H1 (cell line): ENCODE measurements around the gene CIAO2B. TPM values are rescaled to one million over a fixed set of nuclear protein-coding genes. Genes with fewer than 3 reads are reported as not detected.

Experiments
- CTCF ChIA-PET: fragments of 300-600 bp; sonication (Branson Sonifier 250); formaldehyde crosslinking; loops from one replicate; lab custom pipeline; 2021; ENCODE audit not compliant: partially characterized antibody; lab: Charles Lee
- POLR2A ChIA-PET: fragments of 300-600 bp; sonication (Branson Sonifier 250); formaldehyde crosslinking; loops from one replicate; lab custom pipeline; 2021; ENCODE audit warnings: inconsistent platforms; ENCODE audit not compliant: partially characterized antibody; lab: Charles Lee
- DNase-seq, 2 experiments: peaks; one replicate each; pipeline versions ENCODE4 v3.0.0 to v3.0.0-alpha.2; 2010 to 2022; ENCODE audit warnings: low spot score in 2 of 2, low read depth in 1 of 2, mixed read lengths in 1 of 2
- FAIRE-seq: peaks from 2 replicates; lab custom pipeline; 2011; peaks lifted over from hg19 to GRCh38; lab: Jason Lieb, UNC
- H2AFZ ChIP-seq: 2 replicates; pipeline ENCODE4 v1.8.1; 2012; ENCODE audit warnings: low read length, inconsistent platforms
- H2AK5ac ChIP-seq: 2 replicates; pipeline ENCODE4 v1.6.1; 2013; ENCODE audit warnings: low read depth, low read length
- H2BK120ac ChIP-seq: replicated peaks from 2 replicates; pipeline ENCODE3; 2013; ENCODE audit warnings: low read depth, low read length, inconsistent platforms
- H2BK12ac ChIP-seq: 2 replicates; pipeline ENCODE4 v1.6.1; 2013; ENCODE audit warnings: low read depth, low read length
- H2BK15ac ChIP-seq: 2 replicates; pipeline ENCODE4 v1.6.1; 2013; ENCODE audit warnings: low read length
- H2BK20ac ChIP-seq: 2 replicates; pipeline ENCODE4 v1.6.1; 2013; ENCODE audit warnings: low read length
- H2BK5ac ChIP-seq: 2 replicates; pipeline ENCODE4 v1.6.1; 2013; ENCODE audit warnings: low read depth, low read length
- H3K14ac ChIP-seq: 2 replicates; pipeline ENCODE4 v1.6.1; 2013; ENCODE audit warnings: inconsistent platforms; ENCODE audit not compliant: insufficient read length
- H3K18ac ChIP-seq: 2 replicates; pipeline ENCODE4 v1.6.1; 2013; ENCODE audit warnings: low read length; ENCODE audit errors: extremely low read depth
- H3K23ac ChIP-seq: 2 replicates; pipeline ENCODE4 v1.6.1; 2013; ENCODE audit warnings: inconsistent platforms; ENCODE audit not compliant: insufficient read length
- H3K23me2 ChIP-seq: 2 replicates; pipeline ENCODE4 v1.6.1; 2013; ENCODE audit warnings: low read depth, low read length
- H3K27ac ChIP-seq: 2 replicates; pipeline ENCODE4 v1.6.1; 2011; ENCODE audit warnings: low read depth, low read length, inconsistent platforms
- H3K27me3 ChIP-seq, 4 experiments: replicated peaks in 1 of 4; 1 replicate in 1 of 4; 2 replicates in 3 of 4; pipeline versions ENCODE4 v1.6.1 to v1.8.1; 2011 to 2013; ENCODE audit warnings: low read length in 3 of 4, mild to moderate bottlenecking in 3 of 4, inconsistent platforms in 2 of 4, mixed read lengths in 2 of 4, moderate library complexity in 1 of 4; ENCODE audit not compliant: control insufficient read depth in 3 of 4, insufficient read depth in 3 of 4; ENCODE audit errors: extremely low read depth in 1 of 4
- H3K36me3 ChIP-seq, 4 experiments: 2 replicates each; pipeline versions ENCODE4 v1.6.1 to v1.8.1; 2011 to 2013; ENCODE audit warnings: mild to moderate bottlenecking in 4 of 4, low read length in 3 of 4, moderate library complexity in 2 of 4, control low read depth in 1 of 4, inconsistent platforms in 1 of 4; ENCODE audit not compliant: insufficient read depth in 4 of 4, control insufficient read depth in 2 of 4
- H3K4ac ChIP-seq: replicated peaks from 2 replicates; pipeline ENCODE3; 2013; ENCODE audit warnings: low read length, low read depth, mixed read lengths, inconsistent platforms; ENCODE audit not compliant: insufficient read length
- H3K4me1 ChIP-seq, 4 experiments: replicated peaks in 1 of 4; 1 replicate in 1 of 4; 2 replicates in 3 of 4; pipeline versions ENCODE4 v1.6.1 to v1.8.1; 2011 to 2013; ENCODE audit warnings: low read length in 3 of 4, inconsistent platforms in 2 of 4, mixed read lengths in 1 of 4; ENCODE audit not compliant: insufficient read depth in 4 of 4, control insufficient read depth in 3 of 4
- H3K4me2 ChIP-seq, 2 experiments: 2 replicates each; pipeline versions ENCODE4 v1.6.1 to v1.8.1; 2011 to 2013; ENCODE audit warnings: low read depth in 2 of 2, low read length in 2 of 2, control low read depth in 1 of 2, inconsistent platforms in 1 of 2, mild to moderate bottlenecking in 1 of 2; ENCODE audit not compliant: insufficient read depth in 1 of 2
- H3K4me3 ChIP-seq, 4 experiments: fragments of 200-600, 300-600 bp in 1 of 4; sonication (generic), shearing (Covaris generic), sonication (Bioruptor Twin) in 1 of 4; 2 replicates each; pipeline versions ENCODE4 v1.5.1 to v1.8.1; 2011 to 2016; ENCODE audit warnings: low read length in 4 of 4, low read depth in 3 of 4, control low read depth in 2 of 4, inconsistent platforms in 2 of 4, mild to moderate bottlenecking in 2 of 4, mixed read lengths in 1 of 4, moderate library complexity in 1 of 4; ENCODE audit not compliant: insufficient read depth in 2 of 4; ENCODE audit errors: extremely low read depth in 1 of 4
- H3K56ac ChIP-seq: replicated peaks from 2 replicates; pipeline ENCODE3; 2013; ENCODE audit warnings: low read depth, mild to moderate bottlenecking, mixed read lengths, low read length, inconsistent platforms; ENCODE audit not compliant: insufficient read length
- H3K79me1 ChIP-seq: 2 replicates; pipeline ENCODE4 v1.6.1; 2013; ENCODE audit warnings: low read depth, low read length, control low read depth
- H3K79me2 ChIP-seq, 2 experiments: 2 replicates each; pipeline versions ENCODE4 v1.6.1 to v1.8.1; 2012 to 2013; ENCODE audit warnings: low read length in 2 of 2, mild to moderate bottlenecking in 2 of 2, inconsistent platforms in 1 of 2; ENCODE audit not compliant: insufficient read depth in 2 of 2, control insufficient read depth in 1 of 2
- H3K9ac ChIP-seq, 4 experiments: replicated peaks in 1 of 4; 1 replicate in 1 of 4; 2 replicates in 3 of 4; pipeline versions ENCODE4 v1.6.1 to v1.8.1; 2011 to 2013; ENCODE audit warnings: low read depth in 3 of 4, low read length in 3 of 4, control low read depth in 2 of 4, mild to moderate bottlenecking in 2 of 4, moderate library complexity in 2 of 4, inconsistent platforms in 1 of 4; ENCODE audit errors: extremely low read depth in 1 of 4
- H3K9me3 ChIP-seq, 2 experiments: 2 replicates each; pipeline versions ENCODE4 v1.6.1 to v1.8.1; 2012 to 2013; ENCODE audit warnings: mild to moderate bottlenecking in 2 of 2, moderate library complexity in 2 of 2, control low read depth in 1 of 2, inconsistent platforms in 1 of 2, low read depth in 1 of 2, low read length in 1 of 2, mixed read lengths in 1 of 2; ENCODE audit not compliant: insufficient read depth in 2 of 2
- H4K20me1 ChIP-seq, 2 experiments: replicated peaks in 1 of 2; 2 replicates each; pipeline versions ENCODE3 to v1.8.1; 2011 to 2013; ENCODE audit warnings: inconsistent platforms in 2 of 2, low read length in 2 of 2, mild to moderate bottlenecking in 1 of 2; ENCODE audit not compliant: insufficient read depth in 2 of 2, control insufficient read depth in 1 of 2
- H4K5ac ChIP-seq: 2 replicates; pipeline ENCODE4 v1.6.1; 2013; ENCODE audit warnings: low read length, low read depth, mixed read lengths, inconsistent platforms; ENCODE audit not compliant: insufficient read length
- H4K8ac ChIP-seq: 2 replicates; pipeline ENCODE4 v1.8.0; 2013; ENCODE audit warnings: mild to moderate bottlenecking, moderate library complexity, low read length, inconsistent platforms; ENCODE audit not compliant: insufficient read depth; ENCODE audit errors: extremely low read depth
- H4K91ac ChIP-seq: replicated peaks from 2 replicates; pipeline ENCODE3; 2013; ENCODE audit warnings: low read length, mixed read lengths, inconsistent platforms; ENCODE audit not compliant: insufficient read length
- BACH1 ChIP-seq: IDR thresholded peaks from 2 replicates; pipeline ENCODE4 v1.6.1; 2012; ENCODE audit warnings: low read length, improper control_type of control experiment
- CBX5 ChIP-seq: fragments of 300-800, 300-1000 bp; sonication (generic); IDR thresholded peaks from 2 replicates; pipeline ENCODE4 v1.7.1; 2016; ENCODE audit warnings: antibody characterized with exemption, low read length, low read depth
- CBX8 ChIP-seq: fragments of 300-800, 300-1000 bp; sonication (generic); IDR thresholded peaks from 2 replicates; pipeline ENCODE4 v1.7.1; 2016; ENCODE audit warnings: low read depth, low read length, borderline replicate concordance
- EGR1 ChIP-seq: IDR thresholded peaks from 2 replicates; pipeline ENCODE4 v1.6.1; 2011; ENCODE audit warnings: low read depth, low read length, borderline replicate concordance
- KDM5A ChIP-seq: fragments of 200-600 bp; IDR thresholded peaks from 2 replicates; pipeline ENCODE4 v1.7.1; 2012; ENCODE audit warnings: mild to moderate bottlenecking, low read length, inconsistent platforms, mixed read lengths
- NANOG ChIP-seq: IDR thresholded peaks from 2 replicates; pipeline ENCODE4 v1.6.1; 2011; ENCODE audit warnings: low read length, low read depth, mild to moderate bottlenecking, inconsistent platforms; ENCODE audit not compliant: insufficient read depth, poor library complexity, severe bottlenecking
- NRF1 ChIP-seq: IDR thresholded peaks from 2 replicates; pipeline ENCODE4 v1.6.1; 2011; ENCODE audit warnings: mild to moderate bottlenecking, low read depth, low read length, improper control_type of control experiment
- PHF8 ChIP-seq: fragments of 200-600 bp; sonication (generic); conservative IDR thresholded peaks from 2 replicates; pipeline ENCODE4 v1.7.1; 2012; ENCODE audit warnings: low read depth, mild to moderate bottlenecking, inconsistent platforms, low read length, moderate library complexity
- POLR2AphosphoS5 ChIP-seq: IDR thresholded peaks from 2 replicates; pipeline ENCODE4 v1.6.1; 2011; ENCODE audit warnings: low read depth, low read length
- RBBP5 ChIP-seq: IDR thresholded peaks from 2 replicates; pipeline ENCODE4 v1.7.1; 2012; ENCODE audit warnings: low read depth, mild to moderate bottlenecking, inconsistent platforms, low read length, moderate library complexity, borderline replicate concordance
- WGBS, 2 experiments: shearing (Covaris generic) in 1 of 2; methylation state at CpG; one replicate each; pipeline versions ENCODE4 v1.1.6 to v1.1.7; 2013 to 2015; ENCODE audit warnings: low lambda C conversion rate in 2 of 2, mixed read lengths in 2 of 2, inconsistent platforms in 1 of 2, low coverage in 1 of 2, missing lambda C conversion rate in 1 of 2; ENCODE audit not compliant: insufficient replicate concordance in 2 of 2, insufficient coverage in 1 of 2, insufficient read length in 1 of 2; ENCODE audit errors: extremely low coverage in 1 of 2, missing lambda C conversion rate in 1 of 2; 5-methylcytosine and 5-hydroxymethylcytosine counted together
- polyA plus RNA-seq, 7 experiments: library from polyadenylated mRNA; depleted of rRNA in 3 of 7; stranded (reverse) in 5 of 7; unstranded in 2 of 7; fragments of >200 nt in 5 of 7; fragments of 200-250 nt in 2 of 7; gene quantifications; 1 replicate in 5 of 7; 2 replicates in 1 of 7; 4 replicates in 1 of 7; pipeline versions ENCODE4 v1.2.1 to v1.2.3, GENCODE V29; 2011 to 2013; ENCODE audit warnings: missing spikeins in 2 of 7, mixed read lengths in 2 of 7
- total RNA-seq: library from RNA; stranded (reverse); fragmentation: NEBNext Ultra II Directional; extraction: Animal tissue kit (Norgen Biotek cat#: 25700); gene quantifications from 2 replicates; pipeline ENCODE4 v1.2.1, GENCODE V29; 2021
- TF ChIP-seq, protein P1 (sequence below), 3 experiments: IDR thresholded peaks; 1 replicate in 2 of 3; 2 replicates in 1 of 3; pipeline versions ENCODE4 v1.5.1 to v1.6.1; 2011; ENCODE audit warnings: low read length in 3 of 3, mild to moderate bottlenecking in 3 of 3, inconsistent platforms in 2 of 3, low read depth in 1 of 3, moderate library complexity in 1 of 3; ENCODE audit not compliant: insufficient read depth in 1 of 3; ENCODE audit errors: control extremely low read depth in 1 of 3

CIAO2B gene
- total and polyA plus RNA-seq, 2 of the 8 experiments (the other 6 are each of a cell fraction or from before 2014, with no cell fraction given) = 65.6 to 248 TPM

DNA sequence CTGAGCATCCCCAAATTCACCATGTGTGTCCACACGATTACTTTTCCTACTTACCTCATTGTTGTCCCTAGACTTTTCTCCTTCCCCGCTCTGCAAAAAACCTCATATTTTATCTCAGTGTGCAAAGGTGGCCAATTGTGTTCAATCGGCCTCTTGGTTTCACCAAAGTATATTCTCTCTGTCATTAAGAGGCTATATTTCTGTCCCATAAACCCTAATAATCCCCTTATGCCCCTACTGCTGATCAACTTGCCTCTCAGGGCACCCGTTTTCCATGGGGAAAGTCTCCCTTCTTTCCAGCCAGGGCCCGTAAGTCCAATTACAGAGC, 12.7 kb upstream of the CIAO2B start:
- Histone ChIP-seq H3K9me3 (no peaks in the 10 kb centered on the region), H3K4ac (no peak overlapping the region), H3K18ac (no peak overlapping the region), H2AK5ac (no peak overlapping the region), H2BK12ac (no peak overlapping the region), H3K9ac (no peak overlapping the region), H3K79me2 (no peaks in the 10 kb centered on the region), H3K23me2 (peaks cover 2% of the 10 kb centered on the region; the same call in 1 of the 2 replicates), H4K20me1 (peaks cover 0 to 3% of the 10 kb centered on the region in 2 experiments), H2BK120ac (no peak overlapping the region), H3K79me1 (no peaks in the 10 kb centered on the region), H2BK20ac (no peak overlapping the region), H3K4me2 (no peak overlapping the region; a peak in 1 of 4 replicates), H3K23ac (no peak overlapping the region), H3K27ac (no peak overlapping the region), H2BK5ac (no peak overlapping the region), H3K36me3 (peaks cover 2 to 12% (median 7%) of the 10 kb centered on the region in 4 experiments; a peak in 5 of 8 replicates), H4K91ac (no peak overlapping the region), H2AFZ (no peak overlapping the region), H3K27me3 (peaks cover 10 to 34% (median 32%) of the 10 kb centered on the region in 4 experiments), H4K8ac (no peak overlapping the region), H2BK15ac (no peak overlapping the region), H3K14ac (no peak overlapping the region), H4K5ac (no peak overlapping the region), H3K56ac (no peak overlapping the region), H3K4me1 (peaks cover 0 to 5% (median 1%) of the 10 kb centered on the region in 4 experiments; a peak in 2 of 7 replicates), H3K4me3 (no peak overlapping the region)
- ChIA-PET POLR2A (no interaction called here), CTCF (interaction anchor here (0.6 to 3.3 kb wide), 9 partner anchors 11 to 372 kb away, joined by 3 to 14 read pairs (median 4); partner anchors contain the start of gene CIAO2B)
- FAIRE-seq (no peak), DNase-seq (no peak)
- 57% methylated on average over 5 of the region's 5 CpGs; no CpG with 5 or more reads in 1 of the 2 experiments for WGBS, 2 experiments
- TF ChIP-seq BACH1 = no peak
- TF ChIP-seq NRF1 = no peak
- no peak for TF ChIP-seq EGR1
- TF ChIP-seq RBBP5 = no peak
- TF ChIP-seq KDM5A = no peak
- no peak for TF ChIP-seq CBX5
- TF ChIP-seq CBX8 = no peak
- TF ChIP-seq POLR2AphosphoS5 = no peak
- TF ChIP-seq NANOG = no peak
- no peak for TF ChIP-seq PHF8
- TF ChIP-seq, protein P1, sequence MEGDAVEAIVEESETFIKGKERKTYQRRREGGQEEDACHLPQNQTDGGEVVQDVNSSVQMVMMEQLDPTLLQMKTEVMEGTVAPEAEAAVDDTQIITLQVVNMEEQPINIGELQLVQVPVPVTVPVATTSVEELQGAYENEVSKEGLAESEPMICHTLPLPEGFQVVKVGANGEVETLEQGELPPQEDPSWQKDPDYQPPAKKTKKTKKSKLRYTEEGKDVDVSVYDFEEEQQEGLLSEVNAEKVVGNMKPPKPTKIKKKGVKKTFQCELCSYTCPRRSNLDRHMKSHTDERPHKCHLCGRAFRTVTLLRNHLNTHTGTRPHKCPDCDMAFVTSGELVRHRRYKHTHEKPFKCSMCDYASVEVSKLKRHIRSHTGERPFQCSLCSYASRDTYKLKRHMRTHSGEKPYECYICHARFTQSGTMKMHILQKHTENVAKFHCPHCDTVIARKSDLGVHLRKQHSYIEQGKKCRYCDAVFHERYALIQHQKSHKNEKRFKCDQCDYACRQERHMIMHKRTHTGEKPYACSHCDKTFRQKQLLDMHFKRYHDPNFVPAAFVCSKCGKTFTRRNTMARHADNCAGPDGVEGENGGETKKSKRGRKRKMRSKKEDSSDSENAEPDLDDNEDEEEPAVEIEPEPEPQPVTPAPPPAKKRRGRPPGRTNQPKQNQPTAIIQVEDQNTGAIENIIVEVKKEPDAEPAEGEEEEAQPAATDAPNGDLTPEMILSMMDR (IDR thresholded peaks at IDR 0.05; ENCODE audit: control extremely low read depth in 1 of 3, insufficient read depth in 1 of 3, low read depth in 1 of 3, low read length in 3 of 3) = no peak
